Measurements from ENCODE around the gene CCDC177.

Gene CCDC177

GRCh38 chr14:69561893-69562292 is 12.8 kb downstream of the CCDC177 start:
- DNase-seq (ENCODE audit: low spot score), result no peak

GRCh38 chr14:69560826-69561225 is 13.8 kb downstream of the CCDC177 start:
- no peak for DNase-seq (ENCODE audit: low spot score)

DNA sequence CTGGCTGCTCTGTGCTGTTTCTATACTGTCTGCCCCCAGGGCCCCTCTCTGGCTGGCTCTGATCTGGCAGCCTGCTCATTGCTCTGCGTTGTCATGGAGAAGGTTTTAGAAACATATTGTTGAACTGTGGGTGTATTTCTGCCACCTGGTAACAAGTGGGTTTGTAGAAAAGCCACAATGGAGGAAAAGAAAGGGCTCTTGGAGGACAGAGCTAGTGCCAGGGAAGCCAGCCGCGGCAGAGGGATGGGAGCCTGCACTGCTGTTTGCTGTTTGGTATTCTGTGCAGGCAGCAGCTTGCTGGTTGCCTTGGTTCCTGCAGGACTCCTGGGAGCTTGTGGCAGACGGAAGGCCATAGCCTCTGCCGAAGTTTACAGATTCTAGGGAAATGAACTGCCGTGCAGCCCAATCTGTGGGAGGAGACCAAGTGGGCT is 15.1 kb downstream of the CCDC177 start:
- no peak for DNase-seq (ENCODE audit: low spot score)

DNA sequence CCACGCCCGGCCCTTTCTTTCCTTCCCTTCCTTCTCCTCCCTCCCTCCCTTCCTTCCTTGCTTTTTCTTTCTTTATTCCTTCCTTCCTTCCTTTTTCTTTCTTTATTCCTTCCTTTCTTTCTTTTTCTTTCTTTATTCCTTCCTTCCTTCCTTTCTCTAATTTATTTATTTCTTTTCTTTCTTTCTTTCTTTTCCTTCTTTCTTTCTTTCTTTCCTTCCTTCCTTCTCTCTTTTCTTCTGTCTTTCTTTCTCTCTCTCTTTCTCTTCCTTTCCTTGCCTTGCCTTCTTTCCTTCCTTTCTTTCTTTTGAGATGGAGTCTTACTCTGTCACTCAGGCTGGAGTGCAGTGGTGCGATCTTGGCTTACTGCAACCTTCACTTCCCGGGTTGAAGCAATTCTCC is 15.9 kb downstream of the CCDC177 start:
- no peak for DNase-seq (ENCODE audit: low spot score)

DNA sequence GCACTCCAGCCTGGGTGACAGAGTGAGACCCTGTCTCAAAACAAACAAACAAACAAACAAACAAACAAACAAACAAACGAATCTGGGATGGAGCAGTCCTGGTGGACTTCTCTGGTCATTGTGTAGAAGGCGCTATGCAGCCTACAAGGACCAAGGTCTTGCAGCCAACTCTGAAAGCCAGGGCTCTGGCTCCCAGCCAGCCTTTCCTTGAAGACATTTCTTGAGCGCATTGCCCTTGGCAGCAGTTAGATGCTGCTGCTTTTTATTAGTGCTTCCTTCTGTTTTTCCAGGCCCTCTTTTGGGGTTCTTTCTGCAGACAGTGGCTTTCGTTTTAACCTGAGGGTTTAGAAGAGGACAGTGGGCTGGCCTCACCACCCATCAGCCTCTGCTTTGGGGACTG is 20.2 kb downstream of the CCDC177 start:
- no peak for DNase-seq (ENCODE audit: low spot score)

DNA sequence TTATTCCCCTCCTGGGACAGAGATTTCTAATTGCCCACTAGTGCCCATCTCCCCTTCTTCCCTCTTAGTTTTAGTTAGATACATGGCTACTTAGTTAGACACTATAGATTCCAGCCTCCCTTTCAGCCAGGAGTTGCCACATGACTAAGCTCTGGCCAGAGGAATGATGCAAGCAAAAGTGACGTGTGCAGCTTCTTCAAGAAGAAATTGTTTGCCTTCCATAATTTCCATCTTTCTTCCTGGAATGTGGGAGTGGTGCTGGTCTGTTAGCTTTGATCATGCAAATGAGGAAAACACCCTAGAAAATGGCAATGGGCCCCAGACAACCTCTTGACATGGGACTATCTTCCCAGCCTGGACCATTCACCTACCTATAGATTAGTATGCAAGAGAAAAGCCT is 21.4 kb downstream of the CCDC177 start:
- DNase-seq (ENCODE audit: low spot score), result no peak

- no peak for DNase-seq (ENCODE audit: low spot score)
Measured at GRCh38 chr14:69551511-69551910, 23.2 kb downstream of the CCDC177 start.

DNA sequence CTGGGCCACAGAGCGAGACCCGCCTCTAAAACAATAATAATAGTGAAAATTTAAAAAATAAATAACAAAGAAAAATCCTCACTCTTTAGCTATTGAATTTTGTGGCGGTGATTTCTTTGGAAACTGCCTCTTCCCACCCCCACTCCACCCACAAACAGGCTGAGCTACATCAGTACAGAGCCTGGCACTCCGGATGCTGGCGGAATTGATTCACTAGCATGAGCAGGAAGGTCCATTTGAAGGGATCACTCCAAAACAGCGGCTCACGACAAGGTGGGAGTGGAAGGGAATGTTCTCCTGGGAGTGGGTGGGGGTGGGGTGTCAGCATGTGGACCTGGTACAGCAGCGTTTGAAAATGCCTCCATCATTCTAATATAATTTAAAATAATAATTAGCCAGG is 26.1 kb downstream of the CCDC177 start:
- no peak for DNase-seq (ENCODE audit: low spot score)

DNA sequence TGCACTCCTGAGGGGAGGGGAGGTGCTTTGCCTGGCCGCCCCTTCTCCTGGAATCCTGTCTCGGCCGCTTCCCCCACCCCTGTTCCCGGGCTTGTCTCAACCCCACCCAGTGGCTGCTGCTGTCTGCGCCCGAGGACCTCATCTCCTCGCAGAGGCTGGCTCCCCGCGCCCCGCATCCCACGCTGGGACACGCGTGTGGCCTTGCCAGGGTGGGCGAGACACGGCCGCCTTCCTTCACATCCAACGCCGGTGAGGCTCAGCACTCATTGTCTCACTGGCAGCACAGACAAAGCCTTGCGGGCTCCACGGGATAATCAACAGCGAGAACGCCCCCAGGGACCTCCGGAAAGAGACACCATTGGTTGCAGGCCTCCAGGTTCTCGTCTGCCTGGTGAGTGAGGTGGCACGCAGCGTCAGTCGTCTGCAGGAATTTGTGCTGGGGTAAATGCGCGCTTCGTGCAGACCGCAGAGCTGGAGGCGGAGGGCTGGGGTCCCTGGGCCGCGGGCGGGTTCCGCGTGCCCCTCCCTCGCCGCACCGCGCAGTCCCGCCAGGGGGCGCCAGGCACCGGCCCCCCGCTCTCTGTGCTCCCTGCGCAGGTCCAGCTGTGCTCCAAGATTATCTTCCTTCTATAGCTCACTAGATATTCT is 26.8 kb downstream of the CCDC177 start:
- DNase-seq (ENCODE audit: low spot score), result peak; percentile 23

DNA sequence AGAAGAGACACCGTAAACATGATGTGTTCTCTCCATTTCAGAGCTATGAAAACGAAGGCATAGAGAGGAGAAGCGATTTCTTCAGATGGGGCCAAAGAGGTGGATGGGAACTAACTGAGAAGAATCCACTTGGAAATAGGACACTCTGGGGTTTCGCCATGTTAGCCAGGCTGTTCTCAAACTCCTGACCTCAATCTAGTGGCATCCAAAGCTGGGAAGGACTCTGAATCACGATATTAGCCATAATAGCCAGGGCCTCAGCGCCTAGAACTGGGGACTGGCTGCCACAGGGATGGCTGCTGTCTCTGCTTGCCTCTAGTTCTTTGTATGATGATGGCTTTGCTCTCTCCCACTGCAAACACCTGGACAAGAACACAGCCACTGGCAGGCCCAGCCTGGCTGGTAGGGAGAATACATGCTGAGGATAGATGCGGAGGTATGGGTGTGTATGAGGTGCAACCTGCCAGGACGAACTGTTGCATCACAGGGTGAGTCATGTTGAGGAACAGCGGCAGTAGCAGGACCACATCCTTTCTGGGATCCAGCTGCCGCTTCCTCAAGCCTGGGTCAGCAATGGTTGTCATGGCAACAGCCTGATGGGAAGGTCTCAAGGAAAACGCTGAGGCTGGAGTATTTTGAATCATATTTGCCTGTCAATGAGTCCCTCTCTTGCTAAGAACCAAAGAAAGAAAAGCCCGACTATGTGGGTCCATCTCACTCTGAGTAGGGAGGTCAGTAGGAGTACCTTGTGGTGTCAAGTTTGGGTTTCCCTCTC is 31.1 kb downstream of the CCDC177 start:
- DNase-seq (ENCODE audit: low spot score), result peak; percentile 91

GRCh38 chr14:69542311-69542710 is 32.4 kb downstream of the CCDC177 start:
- no peak for DNase-seq (ENCODE audit: low spot score)

- DNase-seq (ENCODE audit: low spot score), result no peak
Measured at GRCh38 chr14:69540654-69541335, 33.9 kb downstream of the CCDC177 start.

GRCh38 chr14:69539631-69540410 is 34.9 kb downstream of the CCDC177 start:
- no peak for DNase-seq (ENCODE audit: low spot score)

DNA sequence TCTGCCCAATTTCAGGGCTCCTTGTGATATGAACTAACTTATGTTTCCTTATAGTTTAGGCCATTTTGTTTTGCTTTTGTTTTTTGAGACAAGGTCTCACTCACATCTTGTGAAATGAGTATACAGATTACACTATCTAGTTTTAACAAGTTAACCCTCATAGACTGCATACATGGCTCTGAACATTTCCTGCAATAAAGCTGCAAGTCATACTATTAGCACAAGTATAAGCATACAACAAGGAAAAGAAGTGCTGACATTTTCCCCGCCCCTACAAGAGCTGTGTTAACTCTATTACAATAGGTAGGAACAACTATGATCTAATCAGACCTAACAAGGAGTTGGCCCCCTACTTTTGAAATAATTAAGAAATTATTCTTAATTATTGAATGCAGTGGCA is 35.9 kb downstream of the CCDC177 start:
- DNase-seq (ENCODE audit: low spot score), result no peak

- no peak for DNase-seq (ENCODE audit: low spot score)
Measured at GRCh38 chr14:69537900-69538299, 36.8 kb downstream of the CCDC177 start.

DNA sequence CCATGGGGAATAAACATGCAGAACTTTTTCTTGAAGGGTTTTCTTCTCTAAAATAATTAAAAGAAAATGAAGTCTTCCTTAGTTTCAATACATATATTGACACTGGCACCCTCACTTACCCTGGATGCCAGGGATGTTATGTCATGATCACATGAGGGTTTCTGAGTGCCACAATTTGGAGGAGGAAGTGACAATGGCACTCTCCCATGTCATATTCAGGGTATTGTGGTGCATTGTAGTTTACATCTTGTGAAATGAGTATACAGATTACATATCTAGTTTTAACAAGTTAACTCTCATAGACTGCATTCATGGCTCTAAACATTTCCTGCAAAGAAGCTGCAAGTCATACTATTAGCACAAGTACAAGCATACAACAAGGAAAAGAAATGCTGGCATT is 37.7 kb downstream of the CCDC177 start:
- DNase-seq (ENCODE audit: low spot score), result no peak

GRCh38 chr14:69535230-69535848 is 39.3 kb downstream of the CCDC177 start:
- peak; percentile 46 for DNase-seq (ENCODE audit: low spot score)

DNA sequence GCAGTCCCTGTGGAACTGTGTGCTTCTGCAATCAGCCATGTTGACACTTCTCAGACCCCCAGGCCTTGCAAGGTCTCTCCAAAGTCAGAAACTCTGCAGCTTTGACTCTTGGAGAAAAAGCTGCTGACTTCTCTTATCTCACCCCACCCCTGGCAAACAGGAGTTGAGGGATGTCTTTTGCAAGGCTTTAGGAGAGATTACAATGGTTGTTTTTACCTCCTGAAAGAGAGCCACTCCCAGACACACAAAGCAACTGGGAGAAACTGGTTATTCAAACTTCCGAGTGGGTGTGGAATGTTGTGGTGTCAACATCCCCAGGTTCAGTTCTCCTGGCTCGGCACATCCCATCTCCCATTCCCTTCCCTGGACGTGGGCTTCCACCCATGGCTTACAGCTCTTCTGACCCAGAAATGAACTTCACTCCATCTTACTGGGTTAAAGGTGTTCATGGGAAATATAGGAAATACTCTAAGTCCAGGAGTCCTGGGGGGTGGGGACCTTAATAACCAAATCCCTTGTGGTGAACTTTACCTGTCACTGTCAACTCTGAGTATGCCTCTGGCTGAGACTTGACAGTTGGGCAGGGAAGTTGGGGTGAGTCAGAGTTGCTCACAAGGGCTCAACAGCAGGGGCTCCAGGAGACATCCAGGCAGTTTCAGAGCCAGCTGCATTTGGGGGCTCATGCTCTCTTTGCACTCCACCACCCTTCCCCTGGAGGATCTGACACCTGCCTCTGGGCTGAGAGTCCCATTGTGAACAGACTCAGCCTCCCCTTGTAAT is 41.9 kb downstream of the CCDC177 start:
- DNase-seq (ENCODE audit: low spot score), result no peak

GRCh38 chr14:69531135-69531534 is 43.5 kb downstream of the CCDC177 start:
- DNase-seq (ENCODE audit: low spot score), result no peak

GRCh38 chr14:69530095-69530494 is 44.6 kb downstream of the CCDC177 start:
- no peak for DNase-seq (ENCODE audit: low spot score)

DNA sequence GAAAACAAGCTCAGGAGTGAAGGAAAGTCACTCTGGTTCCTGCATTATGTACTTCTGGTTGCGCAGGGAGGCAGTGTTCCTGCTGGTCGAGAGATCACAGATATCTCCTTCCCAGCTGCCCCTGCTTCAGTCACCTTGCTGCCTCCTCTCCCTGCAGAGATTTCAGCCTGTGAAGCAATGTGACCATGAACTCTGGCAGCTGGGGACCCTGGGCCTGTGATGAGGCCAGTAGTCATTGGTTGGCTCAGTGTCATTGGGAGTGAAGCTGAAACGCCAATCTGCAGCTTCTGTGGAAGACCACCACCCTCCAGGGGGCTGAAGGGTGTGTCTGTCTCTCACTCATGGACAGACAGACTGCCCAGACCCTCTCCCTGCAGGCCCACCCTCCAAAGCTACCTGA is 45.1 kb downstream of the CCDC177 start:
- no peak for DNase-seq (ENCODE audit: low spot score)
